HCT116 (cell line): Measurements from ENCODE around the gene WWOX. TPM values are rescaled to one million over a fixed set of nuclear protein-coding genes. Genes with fewer than 3 reads are reported as not detected.

Experiments
- ATAC-seq: fragments of 200-7000 bp; cut with Tn5 transposase; 2 replicates; pipeline ENCODE4 v1.9.1; 2020; ENCODE audit warnings: mild to moderate bottlenecking, moderate library complexity
- BruUV-seq: library from RNA; stranded (reverse); fragments of 400-500 nt; replicated peaks from 2 replicates; lab custom pipeline; 2021; lab: Mats Ljungman, UMichigan
- CTCF ChIA-PET: fragments of 300-600 bp; sonication (Branson Sonifier 250); formaldehyde crosslinking; loops from one replicate; lab custom pipeline; 2021; ENCODE audit warnings: antibody characterized with exemption; lab: Charles Lee
- POLR2A ChIA-PET: fragments of 300-600, 350-600 bp; sonication (Branson Sonifier 250); formaldehyde crosslinking; loops from one replicate; lab custom pipeline; 2021; ENCODE audit warnings: antibody characterized with exemption; lab: Charles Lee
- RAD21 ChIA-PET, 2 experiments: fragments of 300-600 bp; sonication (Branson Sonifier 250); formaldehyde crosslinking; loops; one replicate each; lab custom pipeline; 2023; ENCODE audit warnings: low total read pairs in 2 of 2; ENCODE audit not compliant: uncharacterized antibody in 2 of 2, unreplicated experiment in 2 of 2, low non-redundant PET in 1 of 2; lab: Charles Lee
- DNase-seq: peaks from one replicate; pipeline ENCODE4 v3.0.0-alpha.2; 2010; ENCODE audit warnings: low read depth, low spot score
- H2AFZ ChIP-seq: fragments of 200-600 bp; shearing (Covaris generic), sonication (generic); 2 replicates; pipeline ENCODE4 v1.6.1; 2017; ENCODE audit warnings: low read depth, mixed run types, mixed read lengths, antibody characterized with exemption, low read length; ENCODE audit not compliant: poor library complexity, severe bottlenecking
- H3K27ac ChIP-seq: 2 replicates; pipeline ENCODE4 v1.5.1; 2012; ENCODE audit warnings: low read depth, low read length
- H3K27me3 ChIP-seq: fragments of 200-600 bp; sonication (generic); 2 replicates; pipeline ENCODE4 v1.6.1; 2016; ENCODE audit warnings: mixed run types, low read length, mixed read lengths; ENCODE audit not compliant: insufficient read depth
- H3K36me3 ChIP-seq, 2 experiments: fragments of 200-500 bp in 1 of 2; fragments of 200-600 bp in 1 of 2; sonication (Bioruptor generic) in 1 of 2; sonication (generic) in 1 of 2; 2 replicates each; pipeline versions ENCODE4 v1.5.1 to v1.6.1; 2014 to 2016; ENCODE audit warnings: low read length in 2 of 2, inconsistent platforms in 1 of 2, mixed read lengths in 1 of 2, mixed run types in 1 of 2; ENCODE audit not compliant: insufficient read depth in 2 of 2, control insufficient read depth in 1 of 2
- H3K4me1 ChIP-seq, 2 experiments: fragments of 200-600 bp in 1 of 2; sonication (generic) in 1 of 2; 2 replicates each; pipeline versions ENCODE4 v1.5.1 to v1.6.1; 2012 to 2017; ENCODE audit warnings: low read length in 2 of 2, inconsistent platforms in 1 of 2, mild to moderate bottlenecking in 1 of 2, mixed read lengths in 1 of 2, mixed run types in 1 of 2, moderate library complexity in 1 of 2; ENCODE audit not compliant: insufficient read depth in 2 of 2, control insufficient read depth in 1 of 2
- H3K4me2 ChIP-seq: fragments of 200-600 bp; sonication (generic); 2 replicates; pipeline ENCODE4 v1.6.1; 2017; ENCODE audit warnings: mixed run types, low read length, mixed read lengths
- H3K4me3 ChIP-seq, 2 experiments: fragments of 200-600 bp in 1 of 2; sonication (generic) in 1 of 2; replicated peaks in 1 of 2; 2 replicates each; pipeline ENCODE4 v1.5.1; 2011 to 2016; ENCODE audit warnings: low read length in 2 of 2, control low read depth in 1 of 2, low read depth in 1 of 2, mild to moderate bottlenecking in 1 of 2, mixed read lengths in 1 of 2, mixed run types in 1 of 2
- H3K79me2 ChIP-seq: fragments of 200-600 bp; sonication (generic); 2 replicates; pipeline ENCODE4 v1.6.1; 2017; ENCODE audit warnings: mild to moderate bottlenecking, mixed run types, low read length, moderate library complexity, mixed read lengths; ENCODE audit not compliant: insufficient read depth
- H3K9ac ChIP-seq: fragments of 200-600 bp; sonication (generic); 2 replicates; pipeline ENCODE4 v1.6.1; 2016; ENCODE audit warnings: low read length, mixed read lengths
- H3K9me2 ChIP-seq: fragments of 200-600 bp; sonication (generic), shearing (Covaris generic); 2 replicates; pipeline ENCODE4 v1.6.1; 2017; ENCODE audit warnings: mixed run types, mild to moderate bottlenecking, moderate library complexity; ENCODE audit not compliant: insufficient read depth
- H3K9me3 ChIP-seq, 2 experiments: fragments of 200-500 bp in 1 of 2; fragments of 200-600 bp in 1 of 2; sonication (Bioruptor generic) in 1 of 2; sonication (generic) in 1 of 2; 2 replicates each; pipeline ENCODE4 v1.6.1; 2014 to 2017; ENCODE audit warnings: low read length in 2 of 2, mixed read lengths in 2 of 2, inconsistent platforms in 1 of 2, low read depth in 1 of 2, mild to moderate bottlenecking in 1 of 2, mixed run types in 1 of 2, moderate library complexity in 1 of 2; ENCODE audit not compliant: control insufficient read depth in 1 of 2, insufficient read depth in 1 of 2
- H4K20me1 ChIP-seq: fragments of 200-600 bp; sonication (generic), shearing (Covaris generic); 2 replicates; pipeline ENCODE4 v1.6.1; 2017; ENCODE audit warnings: mixed run types, mild to moderate bottlenecking, moderate library complexity; ENCODE audit not compliant: insufficient read depth
- CBX3 ChIP-seq: IDR thresholded peaks from 2 replicates; pipeline ENCODE4 v1.6.1; 2012; ENCODE audit warnings: low read depth
- EGR1 ChIP-seq: IDR thresholded peaks from 2 replicates; pipeline ENCODE4 v1.6.1; 2012; ENCODE audit warnings: low read depth
- ELF1 ChIP-seq: IDR thresholded peaks from 2 replicates; pipeline ENCODE4 v1.6.1; 2012; ENCODE audit warnings: low read depth, borderline replicate concordance
- EZH2 ChIP-seq: fragments of 200-600 bp; sonication (generic); IDR thresholded peaks from 2 replicates; pipeline ENCODE4 v1.6.1; 2017; ENCODE audit warnings: antibody characterized with exemption, mixed run types
- EZH2phosphoT487 ChIP-seq: fragments of 200-600 bp; IDR thresholded peaks from 2 replicates; pipeline ENCODE4 v1.6.1; 2018; ENCODE audit warnings: antibody characterized with exemption, borderline replicate concordance
- JUND ChIP-seq: IDR thresholded peaks from 2 replicates; pipeline ENCODE4 v1.6.1; 2012
- MAX ChIP-seq: IDR thresholded peaks from 2 replicates; pipeline ENCODE4 v1.6.1; 2012
- POLR2AphosphoS5 ChIP-seq: IDR thresholded peaks from 2 replicates; pipeline ENCODE4 v1.6.1; 2011; ENCODE audit warnings: mild to moderate bottlenecking, low read depth, low read length, moderate library complexity
- RAD21 ChIP-seq: IDR thresholded peaks from 2 replicates; pipeline ENCODE4 v1.6.1; 2012; ENCODE audit warnings: low read depth, mild to moderate bottlenecking
- REST ChIP-seq: IDR thresholded peaks from 2 replicates; pipeline ENCODE4 v1.6.1; 2012; ENCODE audit warnings: low read depth
- SIN3A ChIP-seq: IDR thresholded peaks from 2 replicates; pipeline ENCODE4 v1.6.1; 2012; ENCODE audit warnings: low read depth
- SP1 ChIP-seq: IDR thresholded peaks from 2 replicates; pipeline ENCODE4 v1.6.1; 2012; ENCODE audit warnings: low read depth
- SRF ChIP-seq: IDR thresholded peaks from 2 replicates; pipeline ENCODE4 v1.6.1; 2012; ENCODE audit warnings: low read depth
- TCF7L2 ChIP-seq: IDR thresholded peaks from 2 replicates; pipeline ENCODE4 v1.7.0; 2011; ENCODE audit warnings: borderline replicate concordance, inconsistent platforms; ENCODE audit not compliant: insufficient read depth, insufficient read length; ENCODE audit errors: extremely low read depth
- YY1 ChIP-seq: IDR thresholded peaks from 2 replicates; pipeline ENCODE4 v1.6.1; 2011; ENCODE audit warnings: low read length, low read depth, moderate library complexity, mild to moderate bottlenecking; ENCODE audit not compliant: insufficient replicate concordance; ENCODE audit errors: extremely low read depth
- ZBTB33 ChIP-seq: IDR thresholded peaks from 2 replicates; pipeline ENCODE4 v1.6.1; 2011; ENCODE audit warnings: mild to moderate bottlenecking, low read length, moderate library complexity; ENCODE audit not compliant: insufficient replicate concordance; ENCODE audit errors: extremely low read depth
- ZFX ChIP-seq: fragments of 450-650 bp; IDR thresholded peaks from 2 replicates; pipeline ENCODE4 v1.6.1; 2017
- intact Hi-C: fragments of 100-400 bp; cut with micrococcal nuclease; formaldehyde crosslinking; loops from 2 replicates; pipeline ENCODE4 v1.10.0; 2022
- total RNA-seq: library from RNA; stranded (reverse); gene quantifications from one replicate; pipeline ENCODE4 v1.2.1, GENCODE V29; 2021; ENCODE audit not compliant: unreplicated experiment

Gene WWOX
- total RNA-seq, 1 experiment from 2014 or later = 13.7 TPM

GRCh38 chr16:78829280-78829679 lies 729.8 kb downstream of the WWOX start:
- POLR2A ChIA-PET = no interaction called here
- RAD21 ChIA-PET = no interaction called here
- no peaks in the 10 kb centered on the region for H3K79me2 ChIP-seq

DNA sequence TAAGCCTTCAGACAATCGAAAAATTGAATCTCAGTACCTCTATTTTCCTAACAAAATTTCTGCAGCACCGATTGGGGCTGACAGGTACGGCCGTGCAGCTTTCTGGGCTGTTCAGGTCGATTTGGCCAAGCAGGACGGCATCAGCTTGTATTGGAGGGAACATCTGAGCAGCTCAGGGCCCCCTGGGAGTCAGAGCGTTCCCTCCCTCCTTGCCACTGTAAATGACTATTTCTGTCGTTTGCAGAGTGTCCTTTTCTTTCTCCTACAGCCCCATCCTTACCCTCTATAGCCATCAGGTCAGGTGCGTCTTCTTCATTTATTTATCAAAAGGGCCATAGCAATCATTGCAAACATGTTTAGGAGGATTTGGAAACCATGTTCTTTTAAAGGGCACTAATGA lies 731.1 kb downstream of the WWOX start:
- no peak for DNase-seq
- POLR2A ChIA-PET = no interaction called here
- CTCF ChIA-PET = no interaction called here
- TF ChIP-seq ZFX = no peak
- no peak for TF ChIP-seq MAX
- TF ChIP-seq EGR1 = no peak
- TF ChIP-seq ZBTB33 = no peak
- no peak for TF ChIP-seq SIN3A
- TF ChIP-seq SP1 = no peak
- no peak for TF ChIP-seq EZH2phosphoT487
- TF ChIP-seq CBX3 = no peak
- TF ChIP-seq RAD21 = no peak
- no peak for TF ChIP-seq SRF
- TF ChIP-seq EZH2 = no peak
- TF ChIP-seq ELF1 = no peak
- TF ChIP-seq TCF7L2 = no peak
- no peak for TF ChIP-seq REST
- TF ChIP-seq YY1 = no peak
- TF ChIP-seq JUND = no peak
- TF ChIP-seq POLR2AphosphoS5 = no peak

More at GRCh38 chr16:78829280-78829679, 729.8 kb downstream of the WWOX start:
- H2AFZ ChIP-seq = no peak overlapping the region
- ATAC-seq = no peak
- intact Hi-C loops = no loop called here
- no peak for DNase-seq
- CTCF ChIA-PET = no interaction called here
- no peaks in the 10 kb centered on the region for H3K4me1 ChIP-seq
- BruUV-seq = no TSS peak
- H3K9ac ChIP-seq = no peak overlapping the region
- H3K9me2 ChIP-seq = no peaks in the 10 kb centered on the region
- TF ChIP-seq RAD21 = no peak
- TF ChIP-seq, all 23 proteins: peak for 0
- H3K4me3 ChIP-seq = no peak overlapping the region
- H4K20me1 ChIP-seq = no peaks in the 10 kb centered on the region
- no peaks in the 10 kb centered on the region for H3K27me3 ChIP-seq
- H3K9me3 ChIP-seq = peaks cover 6 to 7% of the 10 kb centered on the region in 2 experiments; a peak in 2 of 4 replicates
- no peak overlapping the region for H3K27ac ChIP-seq
- H3K4me2 ChIP-seq = no peak overlapping the region
- H3K36me3 ChIP-seq = no peaks in the 10 kb centered on the region

More for the DNA sequence above, 731.1 kb downstream of the WWOX start:
- RAD21 ChIA-PET = no interaction called here
- intact Hi-C loops = no loop called here
- Histone ChIP-seq H4K20me1 (no peaks in the 10 kb centered on the region), H3K4me2 (no peak overlapping the region), H3K9me3 (peaks cover 6 to 7% of the 10 kb centered on the region in 2 experiments; a peak in 2 of 4 replicates), H3K4me1 (no peaks in the 10 kb centered on the region), H3K9ac (no peak overlapping the region), H2AFZ (no peak overlapping the region), H3K9me2 (no peaks in the 10 kb centered on the region), H3K27ac (no peak overlapping the region), H3K36me3 (no peaks in the 10 kb centered on the region), H3K79me2 (no peaks in the 10 kb centered on the region), H3K27me3 (no peaks in the 10 kb centered on the region), H3K4me3 (no peak overlapping the region)
- ATAC-seq = no peak
- no TSS peak for BruUV-seq
